K562 (cell line): ENCODE data around the gene BCAN. TPM values are rescaled to one million over a fixed set of nuclear protein-coding genes. Genes with fewer than 3 reads are reported as not detected.
A peak's percentile ranks its signal among the peaks of the same experiment; 100 is the strongest.

Experiments used
- ATAC-seq: fragments of 200-7000 bp; cut with Tn5 transposase; 3 replicates; pipeline ENCODE4 v1.9.1; 2020; ENCODE audit warnings: moderate library complexity
- BruUV-seq: library from RNA; stranded (reverse); fragments of 400-500 nt; replicated peaks from 2 replicates; lab custom pipeline; 2021; lab: Mats Ljungman, UMichigan
- CTCF ChIA-PET: fragments of 300-600 bp; formaldehyde crosslinking; extraction: SDS; loops from one replicate; lab custom pipeline; 2021; ENCODE audit warnings: low intra/inter-chr PET ratio; lab: Yijun Ruan, JAX
- POLR2A ChIA-PET: fragments of 300-600, 350-650 bp; sonication (Branson Sonifier 250); formaldehyde crosslinking; extraction: SDS; loops from one replicate; lab custom pipeline; 2021; ENCODE audit warnings: antibody characterized with exemption, inconsistent platforms; lab: Yijun Ruan, JAX
- DNase-seq, 4 experiments: peaks; one replicate each; pipeline versions ENCODE4 v3.0.0 to v3.0.0-alpha.2; 2011 to 2018; ENCODE audit warnings: low spot score in 3 of 4, mixed read lengths in 3 of 4; ENCODE audit errors: extremely low read depth in 1 of 4
- FAIRE-seq: peaks from 2 replicates; lab custom pipeline; 2011; peaks lifted over from hg19 to GRCh38; lab: Jason Lieb, UNC
- H2AFZ ChIP-seq: 2 replicates; pipeline ENCODE4 v1.6.0; 2011; ENCODE audit warnings: low read depth, low read length, control low read depth, inconsistent platforms
- H3K27ac ChIP-seq: fragments of 200-600 bp; 3 replicates; pipeline ENCODE4 v1.8.0; 2011; ENCODE audit warnings: low read depth, mild to moderate bottlenecking, control low read depth, inconsistent platforms, low read length, moderate library complexity, mixed read lengths; ENCODE audit errors: extremely low read depth
- H3K27me3 ChIP-seq, 2 experiments: fragments of 300-600 bp in 1 of 2; 2 replicates in 1 of 2; 3 replicates in 1 of 2; pipeline versions ENCODE4 v1.6.0 to v1.8.0; 2011; ENCODE audit warnings: inconsistent platforms in 2 of 2, low read length in 2 of 2, mild to moderate bottlenecking in 1 of 2, mixed read lengths in 1 of 2, moderate library complexity in 1 of 2; ENCODE audit not compliant: control insufficient read depth in 2 of 2, insufficient read depth in 2 of 2
- H3K36me3 ChIP-seq: fragments of 300-600 bp; 3 replicates; pipeline ENCODE4 v1.8.0; 2011; ENCODE audit warnings: mild to moderate bottlenecking, low read length, inconsistent platforms; ENCODE audit not compliant: control insufficient read depth, insufficient read depth
- H3K4me1 ChIP-seq, 2 experiments: fragments of 200-600 bp in 1 of 2; replicated peaks in 1 of 2; 2 replicates in 1 of 2; 3 replicates in 1 of 2; pipeline versions ENCODE4 v1.5.1 to v1.8.0; 2011; ENCODE audit warnings: inconsistent platforms in 2 of 2, low read length in 2 of 2, mild to moderate bottlenecking in 1 of 2, mixed read lengths in 1 of 2, moderate library complexity in 1 of 2; ENCODE audit not compliant: control insufficient read depth in 2 of 2, insufficient read depth in 2 of 2
- H3K4me2 ChIP-seq: 2 replicates; pipeline ENCODE4 v1.6.1; 2011; ENCODE audit warnings: low read length, control low read depth, inconsistent platforms, mixed read lengths; ENCODE audit not compliant: insufficient read depth
- H3K4me3 ChIP-seq: fragments of 200-600 bp; sonication (generic), shearing (Covaris generic); 2 replicates; pipeline ENCODE4 v1.5.1; 2016; ENCODE audit warnings: control low read depth, inconsistent platforms
- H3K79me2 ChIP-seq: fragments of 200-600 bp; 3 replicates; pipeline ENCODE4 v1.8.0; 2011; ENCODE audit warnings: low read length, inconsistent platforms; ENCODE audit not compliant: control insufficient read depth, insufficient read depth
- H3K9ac ChIP-seq, 2 experiments: 2 replicates each; pipeline versions ENCODE4 v1.6.0 to v1.6.1; 2011; ENCODE audit warnings: low read depth in 2 of 2, low read length in 2 of 2, control low read depth in 1 of 2, inconsistent platforms in 1 of 2, mild to moderate bottlenecking in 1 of 2, mixed read lengths in 1 of 2; ENCODE audit not compliant: insufficient read depth in 1 of 2
- H3K9me1 ChIP-seq: one replicate; pipeline ENCODE4 v1.6.0; 2011; ENCODE audit warnings: inconsistent platforms, mild to moderate bottlenecking, low read length, moderate library complexity; ENCODE audit not compliant: control insufficient read depth, insufficient read depth
- H3K9me3 ChIP-seq: replicated peaks from 2 replicates; pipeline ENCODE4 v1.5.1; 2011; ENCODE audit warnings: low read depth, low read length, inconsistent platforms; ENCODE audit not compliant: control insufficient read depth, insufficient read depth
- H4K20me1 ChIP-seq: replicated peaks from 2 replicates; pipeline ENCODE4 v1.6.1; 2011; ENCODE audit warnings: low read length, inconsistent platforms, mixed read lengths; ENCODE audit not compliant: control insufficient read depth, insufficient read depth
- CBX1 ChIP-seq: sonication (generic); IDR thresholded peaks from 2 replicates; pipeline ENCODE4 v1.6.1; 2016; ENCODE audit warnings: antibody characterized with exemption, low read depth, mild to moderate bottlenecking
- EZH2 ChIP-seq: IDR thresholded peaks from 2 replicates; pipeline ENCODE4 v1.6.1; 2012; ENCODE audit warnings: low read depth, mild to moderate bottlenecking, inconsistent platforms, low read length, borderline replicate concordance
- HNRNPUL1 ChIP-seq: fragments of 200-400 bp; formaldehyde crosslinking; IDR thresholded peaks from 2 replicates; pipeline ENCODE4 v1.6.1; 2017; ENCODE audit warnings: low read length
- NBN ChIP-seq: fragments of 450-650 bp; IDR thresholded peaks from 2 replicates; pipeline ENCODE4 v1.6.1; 2016; ENCODE audit warnings: low read depth, mild to moderate bottlenecking
- NONO ChIP-seq, 2 experiments: fragments of 200-400 bp in 1 of 2; fragments of 450-650 bp in 1 of 2; formaldehyde crosslinking in 1 of 2; IDR thresholded peaks; 2 replicates each; pipeline ENCODE4 v1.6.1; 2017; ENCODE audit warnings: low read depth in 2 of 2, mild to moderate bottlenecking in 2 of 2, moderate library complexity in 2 of 2, low read length in 1 of 2
- POLR2G ChIP-seq: fragments of 200-400 bp; formaldehyde crosslinking; IDR thresholded peaks from 2 replicates; pipeline ENCODE4 v1.6.1; 2017; ENCODE audit warnings: low read depth, mild to moderate bottlenecking, antibody characterized with exemption, low read length, moderate library complexity
- TAF7 ChIP-seq: fragments of 450-650 bp; IDR thresholded peaks from 2 replicates; pipeline ENCODE4 v1.6.1; 2016; ENCODE audit warnings: missing genetic modification characterization, missing compliant biosample characterization
- ZC3H11A ChIP-seq: IDR thresholded peaks from 2 replicates; pipeline ENCODE4 v1.6.1; 2012; ENCODE audit warnings: low read depth, low read length, improper control_type of control experiment
- ZNF184 ChIP-seq: sonication (generic); formaldehyde crosslinking; IDR thresholded peaks from 2 replicates; pipeline ENCODE4 v1.5.0; 2020; ENCODE audit warnings: missing genetic modification reagents
- ZNF24 ChIP-seq: fragments of 450-650 bp; IDR thresholded peaks from 2 replicates; pipeline ENCODE4 v1.6.1; 2016
- ZNF717 ChIP-seq: fragments of 250-450 bp; sonication (Bioruptor Pico); IDR thresholded peaks from 2 replicates; pipeline ENCODE4 v1.5.0; 2021
- ZNF766 ChIP-seq: fragments of 200-800 bp; sonication (Bioruptor generic); conservative IDR thresholded peaks from 2 replicates; pipeline ENCODE4 v1.6.1; 2016; ENCODE audit warnings: missing genetic modification characterization, missing compliant biosample characterization
- WGBS: fragments of 100-300 bp; shearing (Covaris generic); methylation state at CpG from one replicate; pipeline ENCODE4 v1.1.6; 2016; ENCODE audit warnings: low coverage, mixed read lengths; ENCODE audit not compliant: insufficient coverage; ENCODE audit errors: missing lambda C conversion rate; 5-methylcytosine and 5-hydroxymethylcytosine counted together
- in situ Hi-C: fragments of 300-500 bp; cut with MboI; formaldehyde crosslinking; loops from 4 replicates; pipeline ENCODE4 v1.15.0; 2018; ENCODE audit warnings: inconsistent platforms, mixed read lengths
- intact Hi-C: fragments of 100-400 bp; cut with micrococcal nuclease; formaldehyde crosslinking; loops from 2 replicates; pipeline ENCODE4 v1.14.2; 2022
- polyA plus RNA-seq, 8 experiments: library from polyadenylated mRNA; depleted of rRNA in 4 of 8; stranded (reverse) in 5 of 8; unstranded in 3 of 8; fragments of >200 nt; fragmentation: Nextera tagmentation in 2 of 8; fragmentation: Illumina TruSeq in 1 of 8; extraction: Ambion mirVana in 2 of 8; extraction: Trizol in 1 of 8; gene quantifications; 2 replicates each; pipeline versions ENCODE4 v1.2.1 to v1.2.3, GENCODE V29; 2011 to 2014; ENCODE audit warnings: inconsistent platforms in 1 of 8, missing spikeins in 1 of 8
- total RNA-seq, 7 experiments: library from RNA; depleted of rRNA in 6 of 7; stranded (reverse); fragments of >200 nt in 6 of 7; fragmentation: Illumina TruSeq in 2 of 7; extraction: Trizol in 2 of 7; gene quantifications; 2 replicates each; pipeline versions ENCODE4 v1.2.1 to v1.2.3, GENCODE V29; 2011 to 2021; ENCODE audit warnings: low replicate concordance in 1 of 7
- TF ChIP-seq, protein P1 (sequence below), 2 experiments: fragments of 450-650 bp; IDR thresholded peaks; 2 replicates each; pipeline ENCODE4 v1.6.1; 2018; ENCODE audit warnings: mild to moderate bottlenecking in 2 of 2, low read depth in 1 of 2; ENCODE audit not compliant: partially characterized antibody in 2 of 2
- TF ChIP-seq, protein P2 (sequence below): fragments of 450-650 bp; IDR thresholded peaks from 2 replicates; pipeline ENCODE4 v1.6.1; 2016; ENCODE audit warnings: borderline replicate concordance

BCAN gene
- total and polyA plus RNA-seq, 9 of the 15 experiments (the other 6 are each of a cell fraction or from before 2014, with no cell fraction given), result 0.04 to 0.33 (median 0.14) TPM; not detected in 5

DNA sequence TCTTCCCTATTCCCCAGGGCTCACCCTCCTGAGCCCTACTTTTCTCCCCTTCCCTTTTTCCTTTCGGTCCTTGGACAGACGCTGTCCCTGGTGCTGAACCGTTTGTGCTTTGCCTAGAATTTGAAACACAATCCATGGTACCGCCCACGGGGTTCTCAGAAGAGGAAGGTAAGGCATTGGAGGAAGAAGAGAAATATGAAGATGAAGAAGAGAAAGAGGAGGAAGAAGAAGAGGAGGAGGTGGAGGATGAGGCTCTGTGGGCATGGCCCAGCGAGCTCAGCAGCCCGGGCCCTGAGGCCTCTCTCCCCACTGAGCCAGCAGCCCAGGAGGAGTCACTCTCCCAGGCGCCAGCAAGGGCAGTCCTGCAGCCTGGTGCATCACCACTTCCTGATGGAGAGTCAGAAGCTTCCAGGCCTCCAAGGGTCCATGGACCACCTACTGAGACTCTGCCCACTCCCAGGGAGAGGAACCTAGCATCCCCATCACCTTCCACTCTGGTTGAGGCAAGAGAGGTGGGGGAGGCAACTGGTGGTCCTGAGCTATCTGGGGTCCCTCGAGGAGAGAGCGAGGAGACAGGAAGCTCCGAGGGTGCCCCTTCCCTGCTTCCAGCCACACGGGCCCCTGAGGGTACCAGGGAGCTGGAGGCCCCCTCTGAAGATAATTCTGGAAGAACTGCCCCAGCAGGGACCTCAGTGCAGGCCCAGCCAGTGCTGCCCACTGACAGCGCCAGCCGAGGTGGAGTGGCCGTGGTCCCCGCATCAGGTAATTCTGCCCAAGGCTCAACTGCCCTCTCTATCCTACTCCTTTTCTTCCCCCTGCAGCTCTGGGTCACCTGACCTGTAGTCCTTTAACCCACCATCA is 10.4 kb downstream of the BCAN start:
- DNase-seq (peak in 2 of 4 experiments; percentile 39 to 64), ATAC-seq (peak; percentile 13; the same call in 1 of the 3 replicates), FAIRE-seq (peak; percentile 79)
- intact Hi-C loops (no loop called here), in situ Hi-C loops (no loop called here)
- Histone ChIP-seq H3K4me3 (no peak overlapping the region), H3K9ac (no peak overlapping the region), H4K20me1 (peaks cover 86% of the 10 kb centered on the region), H3K36me3 (peaks cover 54% of the 10 kb centered on the region; the same call in 2 of the 3 replicates), H3K27me3 (no peaks in the 10 kb centered on the region), H3K9me1 (peaks cover 52% of the 10 kb centered on the region), H3K4me1 (peaks cover 9 to 32% of the 10 kb centered on the region in 2 experiments), H3K27ac (no peak overlapping the region), H2AFZ (no peak overlapping the region), H3K9me3 (no peaks in the 10 kb centered on the region), H3K4me2 (no peak overlapping the region), H3K79me2 (peaks cover 45% of the 10 kb centered on the region)
- 67% methylated on average over 12 of the region's 16 CpGs for WGBS
- ChIA-PET POLR2A (interaction anchor here (1.0 to 1.6 kb wide), 4 partner anchors 8 to 24 kb away, joined by 3 to 6 read pairs (median 4); partner anchors contain the start of gene NES), CTCF (interaction anchor here (1.1 kb wide), 1 partner anchor 27 kb away, joined by 4 read pairs; no protein-coding TSS in a partner anchor)
- BruUV-seq, result no TSS peak
- no peak for TF ChIP-seq ZNF766 (CRISPR knock-in tag)
- no peak for TF ChIP-seq ZNF717 (CRISPR knock-in tag)
- TF ChIP-seq POLR2G, result peak; percentile 56; the same call in 1 of the 2 replicates
- no peak for TF ChIP-seq EZH2
- TF ChIP-seq, protein P1, sequence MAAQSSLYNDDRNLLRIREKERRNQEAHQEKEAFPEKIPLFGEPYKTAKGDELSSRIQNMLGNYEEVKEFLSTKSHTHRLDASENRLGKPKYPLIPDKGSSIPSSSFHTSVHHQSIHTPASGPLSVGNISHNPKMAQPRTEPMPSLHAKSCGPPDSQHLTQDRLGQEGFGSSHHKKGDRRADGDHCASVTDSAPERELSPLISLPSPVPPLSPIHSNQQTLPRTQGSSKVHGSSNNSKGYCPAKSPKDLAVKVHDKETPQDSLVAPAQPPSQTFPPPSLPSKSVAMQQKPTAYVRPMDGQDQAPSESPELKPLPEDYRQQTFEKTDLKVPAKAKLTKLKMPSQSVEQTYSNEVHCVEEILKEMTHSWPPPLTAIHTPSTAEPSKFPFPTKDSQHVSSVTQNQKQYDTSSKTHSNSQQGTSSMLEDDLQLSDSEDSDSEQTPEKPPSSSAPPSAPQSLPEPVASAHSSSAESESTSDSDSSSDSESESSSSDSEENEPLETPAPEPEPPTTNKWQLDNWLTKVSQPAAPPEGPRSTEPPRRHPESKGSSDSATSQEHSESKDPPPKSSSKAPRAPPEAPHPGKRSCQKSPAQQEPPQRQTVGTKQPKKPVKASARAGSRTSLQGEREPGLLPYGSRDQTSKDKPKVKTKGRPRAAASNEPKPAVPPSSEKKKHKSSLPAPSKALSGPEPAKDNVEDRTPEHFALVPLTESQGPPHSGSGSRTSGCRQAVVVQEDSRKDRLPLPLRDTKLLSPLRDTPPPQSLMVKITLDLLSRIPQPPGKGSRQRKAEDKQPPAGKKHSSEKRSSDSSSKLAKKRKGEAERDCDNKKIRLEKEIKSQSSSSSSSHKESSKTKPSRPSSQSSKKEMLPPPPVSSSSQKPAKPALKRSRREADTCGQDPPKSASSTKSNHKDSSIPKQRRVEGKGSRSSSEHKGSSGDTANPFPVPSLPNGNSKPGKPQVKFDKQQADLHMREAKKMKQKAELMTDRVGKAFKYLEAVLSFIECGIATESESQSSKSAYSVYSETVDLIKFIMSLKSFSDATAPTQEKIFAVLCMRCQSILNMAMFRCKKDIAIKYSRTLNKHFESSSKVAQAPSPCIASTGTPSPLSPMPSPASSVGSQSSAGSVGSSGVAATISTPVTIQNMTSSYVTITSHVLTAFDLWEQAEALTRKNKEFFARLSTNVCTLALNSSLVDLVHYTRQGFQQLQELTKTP (IDR thresholded peaks at IDR 0.05; ENCODE audit: low read depth in 1 of 2, partially characterized antibody in 2 of 2), result peak in 1 of 2 experiments; percentile 36
- TF ChIP-seq ZNF184 (CRISPR knock-in tag), result no peak
- no peak for TF ChIP-seq ZC3H11A
- no peak for TF ChIP-seq NBN
- TF ChIP-seq TAF7 (tag), result no peak
- TF ChIP-seq NONO (IDR thresholded peaks at IDR 0.05; ENCODE audit: low read depth in 2 of 2, low read length in 1 of 2), result no peak
- TF ChIP-seq CBX1, result no peak
- no peak for TF ChIP-seq HNRNPUL1
- TF ChIP-seq, protein P2, sequence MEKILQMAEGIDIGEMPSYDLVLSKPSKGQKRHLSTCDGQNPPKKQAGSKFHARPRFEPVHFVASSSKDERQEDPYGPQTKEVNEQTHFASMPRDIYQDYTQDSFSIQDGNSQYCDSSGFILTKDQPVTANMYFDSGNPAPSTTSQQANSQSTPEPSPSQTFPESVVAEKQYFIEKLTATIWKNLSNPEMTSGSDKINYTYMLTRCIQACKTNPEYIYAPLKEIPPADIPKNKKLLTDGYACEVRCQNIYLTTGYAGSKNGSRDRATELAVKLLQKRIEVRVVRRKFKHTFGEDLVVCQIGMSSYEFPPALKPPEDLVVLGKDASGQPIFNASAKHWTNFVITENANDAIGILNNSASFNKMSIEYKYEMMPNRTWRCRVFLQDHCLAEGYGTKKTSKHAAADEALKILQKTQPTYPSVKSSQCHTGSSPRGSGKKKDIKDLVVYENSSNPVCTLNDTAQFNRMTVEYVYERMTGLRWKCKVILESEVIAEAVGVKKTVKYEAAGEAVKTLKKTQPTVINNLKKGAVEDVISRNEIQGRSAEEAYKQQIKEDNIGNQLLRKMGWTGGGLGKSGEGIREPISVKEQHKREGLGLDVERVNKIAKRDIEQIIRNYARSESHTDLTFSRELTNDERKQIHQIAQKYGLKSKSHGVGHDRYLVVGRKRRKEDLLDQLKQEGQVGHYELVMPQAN, result no peak
- no peak for TF ChIP-seq ZNF24
